ENCODE results near the gene CEBPZOS. TPM values are rescaled to one million over a fixed set of nuclear protein-coding genes. Genes with fewer than 3 reads are reported as not detected.

Gene CEBPZOS
- total RNA-seq, 1 experiment from 2014 or later: 46.8 TPM

DNA sequence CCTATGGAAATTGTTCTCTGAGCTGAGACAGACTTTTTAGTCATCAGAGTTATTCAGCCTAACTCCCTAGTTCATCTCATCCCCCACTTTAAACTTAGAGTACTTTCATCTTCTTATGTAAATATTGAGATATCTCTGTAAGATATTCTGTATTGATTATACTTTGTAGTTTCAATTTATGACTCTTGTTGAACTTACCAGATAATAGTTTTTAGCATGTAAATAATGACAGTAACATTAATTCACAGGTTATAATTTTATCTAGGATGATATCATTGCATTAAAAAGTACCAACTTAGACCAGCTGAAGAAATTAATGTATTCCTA, 24.7 kb upstream of the CEBPZOS start:
- TF ChIP-seq SP1 (IDR thresholded peaks at IDR 0.05; ENCODE audit: low read depth) (no peak), CEBPB (IDR thresholded peaks at IDR 0.05; ENCODE audit: low read depth) (no peak), CBX3 (IDR thresholded peaks at IDR 0.05; ENCODE audit: low read depth) (no peak), POLR2AphosphoS5 (IDR thresholded peaks at IDR 0.05; ENCODE audit: low read depth, low read length) (no peak), EGR1 (IDR thresholded peaks at IDR 0.05; ENCODE audit: low read depth) (no peak), JUND (IDR thresholded peaks at IDR 0.05) (no peak), EZH2phosphoT487 (IDR thresholded peaks at IDR 0.05; ENCODE audit: borderline replicate concordance) (no peak), ZNF274 (IDR thresholded peaks at IDR 0.05; ENCODE audit: low read depth, low read length) (no peak), TCF7L2 (IDR thresholded peaks at IDR 0.05; ENCODE audit: borderline replicate concordance, extremely low read depth, insufficient read depth, insufficient read length) (no peak), ELF1 (IDR thresholded peaks at IDR 0.05; ENCODE audit: borderline replicate concordance, low read depth) (no peak), YY1 (IDR thresholded peaks at IDR 0.05; ENCODE audit: extremely low read depth, insufficient replicate concordance, low read depth, low read length) (no peak), ZFX (IDR thresholded peaks at IDR 0.05) (no peak)
- TF ChIP-seq, protein P1, sequence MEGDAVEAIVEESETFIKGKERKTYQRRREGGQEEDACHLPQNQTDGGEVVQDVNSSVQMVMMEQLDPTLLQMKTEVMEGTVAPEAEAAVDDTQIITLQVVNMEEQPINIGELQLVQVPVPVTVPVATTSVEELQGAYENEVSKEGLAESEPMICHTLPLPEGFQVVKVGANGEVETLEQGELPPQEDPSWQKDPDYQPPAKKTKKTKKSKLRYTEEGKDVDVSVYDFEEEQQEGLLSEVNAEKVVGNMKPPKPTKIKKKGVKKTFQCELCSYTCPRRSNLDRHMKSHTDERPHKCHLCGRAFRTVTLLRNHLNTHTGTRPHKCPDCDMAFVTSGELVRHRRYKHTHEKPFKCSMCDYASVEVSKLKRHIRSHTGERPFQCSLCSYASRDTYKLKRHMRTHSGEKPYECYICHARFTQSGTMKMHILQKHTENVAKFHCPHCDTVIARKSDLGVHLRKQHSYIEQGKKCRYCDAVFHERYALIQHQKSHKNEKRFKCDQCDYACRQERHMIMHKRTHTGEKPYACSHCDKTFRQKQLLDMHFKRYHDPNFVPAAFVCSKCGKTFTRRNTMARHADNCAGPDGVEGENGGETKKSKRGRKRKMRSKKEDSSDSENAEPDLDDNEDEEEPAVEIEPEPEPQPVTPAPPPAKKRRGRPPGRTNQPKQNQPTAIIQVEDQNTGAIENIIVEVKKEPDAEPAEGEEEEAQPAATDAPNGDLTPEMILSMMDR (IDR thresholded peaks at IDR 0.05 in 2 of 3, conservative IDR thresholded peaks at IDR 0.05 in 1 of 3; ENCODE audit: borderline replicate concordance in 1 of 3, insufficient read depth in 1 of 3, low read depth in 2 of 3, low read length in 2 of 3): no peak
- TF ChIP-seq, protein P2, sequence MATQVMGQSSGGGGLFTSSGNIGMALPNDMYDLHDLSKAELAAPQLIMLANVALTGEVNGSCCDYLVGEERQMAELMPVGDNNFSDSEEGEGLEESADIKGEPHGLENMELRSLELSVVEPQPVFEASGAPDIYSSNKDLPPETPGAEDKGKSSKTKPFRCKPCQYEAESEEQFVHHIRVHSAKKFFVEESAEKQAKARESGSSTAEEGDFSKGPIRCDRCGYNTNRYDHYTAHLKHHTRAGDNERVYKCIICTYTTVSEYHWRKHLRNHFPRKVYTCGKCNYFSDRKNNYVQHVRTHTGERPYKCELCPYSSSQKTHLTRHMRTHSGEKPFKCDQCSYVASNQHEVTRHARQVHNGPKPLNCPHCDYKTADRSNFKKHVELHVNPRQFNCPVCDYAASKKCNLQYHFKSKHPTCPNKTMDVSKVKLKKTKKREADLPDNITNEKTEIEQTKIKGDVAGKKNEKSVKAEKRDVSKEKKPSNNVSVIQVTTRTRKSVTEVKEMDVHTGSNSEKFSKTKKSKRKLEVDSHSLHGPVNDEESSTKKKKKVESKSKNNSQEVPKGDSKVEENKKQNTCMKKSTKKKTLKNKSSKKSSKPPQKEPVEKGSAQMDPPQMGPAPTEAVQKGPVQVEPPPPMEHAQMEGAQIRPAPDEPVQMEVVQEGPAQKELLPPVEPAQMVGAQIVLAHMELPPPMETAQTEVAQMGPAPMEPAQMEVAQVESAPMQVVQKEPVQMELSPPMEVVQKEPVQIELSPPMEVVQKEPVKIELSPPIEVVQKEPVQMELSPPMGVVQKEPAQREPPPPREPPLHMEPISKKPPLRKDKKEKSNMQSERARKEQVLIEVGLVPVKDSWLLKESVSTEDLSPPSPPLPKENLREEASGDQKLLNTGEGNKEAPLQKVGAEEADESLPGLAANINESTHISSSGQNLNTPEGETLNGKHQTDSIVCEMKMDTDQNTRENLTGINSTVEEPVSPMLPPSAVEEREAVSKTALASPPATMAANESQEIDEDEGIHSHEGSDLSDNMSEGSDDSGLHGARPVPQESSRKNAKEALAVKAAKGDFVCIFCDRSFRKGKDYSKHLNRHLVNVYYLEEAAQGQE (IDR thresholded peaks at IDR 0.05; ENCODE audit: low read depth): no peak
- TF ChIP-seq, protein P3, sequence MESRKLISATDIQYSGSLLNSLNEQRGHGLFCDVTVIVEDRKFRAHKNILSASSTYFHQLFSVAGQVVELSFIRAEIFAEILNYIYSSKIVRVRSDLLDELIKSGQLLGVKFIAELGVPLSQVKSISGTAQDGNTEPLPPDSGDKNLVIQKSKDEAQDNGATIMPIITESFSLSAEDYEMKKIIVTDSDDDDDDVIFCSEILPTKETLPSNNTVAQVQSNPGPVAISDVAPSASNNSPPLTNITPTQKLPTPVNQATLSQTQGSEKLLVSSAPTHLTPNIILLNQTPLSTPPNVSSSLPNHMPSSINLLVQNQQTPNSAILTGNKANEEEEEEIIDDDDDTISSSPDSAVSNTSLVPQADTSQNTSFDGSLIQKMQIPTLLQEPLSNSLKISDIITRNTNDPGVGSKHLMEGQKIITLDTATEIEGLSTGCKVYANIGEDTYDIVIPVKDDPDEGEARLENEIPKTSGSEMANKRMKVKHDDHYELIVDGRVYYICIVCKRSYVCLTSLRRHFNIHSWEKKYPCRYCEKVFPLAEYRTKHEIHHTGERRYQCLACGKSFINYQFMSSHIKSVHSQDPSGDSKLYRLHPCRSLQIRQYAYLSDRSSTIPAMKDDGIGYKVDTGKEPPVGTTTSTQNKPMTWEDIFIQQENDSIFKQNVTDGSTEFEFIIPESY (IDR thresholded peaks at IDR 0.05; ENCODE audit: extremely low read depth, insufficient replicate concordance, low read length): no peak
- intact Hi-C loops (cut with micrococcal nuclease): no loop called here
- no peak for DNase-seq (ENCODE audit: low read depth, low spot score)
- H3K36me3 ChIP-seq (ENCODE audit: control insufficient read depth in 1 of 2, insufficient read depth in 2 of 2, low read length in 2 of 2): no peaks in the 10 kb centered on the region
- H2AFZ ChIP-seq (ENCODE audit: low read depth, low read length, poor library complexity, severe bottlenecking): no peak overlapping the region
- H3K27me3 ChIP-seq (ENCODE audit: insufficient read depth, low read length): no peaks in the 10 kb centered on the region
- H3K79me2 ChIP-seq (ENCODE audit: insufficient read depth, low read length): no peaks in the 10 kb centered on the region
- ChIA-PET POLR2A (no interaction called here), RAD21 (ENCODE audit: low non-redundant PET in 1 of 2, low total read pairs in 2 of 2, uncharacterized antibody in 2 of 2, unreplicated experiment in 2 of 2) (no interaction called here), CTCF (interaction anchor here (0.5 kb wide), 1 partner anchor 133 kb away, joined by 3 read pairs; no protein-coding TSS in a partner anchor)
- peaks cover 0 to 7% of the 10 kb centered on the region in 2 experiments; a peak in 3 of 4 replicates for H3K4me1 ChIP-seq (ENCODE audit: control insufficient read depth in 1 of 2, insufficient read depth in 2 of 2, low read length in 2 of 2)
- H3K9me3 ChIP-seq (ENCODE audit: control insufficient read depth in 1 of 2, insufficient read depth in 1 of 2, low read depth in 1 of 2, low read length in 2 of 2): no peaks in the 10 kb centered on the region
- ATAC-seq: no peak
- no peaks in the 10 kb centered on the region for H4K20me1 ChIP-seq (ENCODE audit: insufficient read depth)
- H3K4me3 ChIP-seq (replicated peaks in 1 of 2; ENCODE audit: low read depth in 1 of 2, low read length in 2 of 2): no peak overlapping the region
- H3K9me2 ChIP-seq (ENCODE audit: insufficient read depth): no peaks in the 10 kb centered on the region
- no peak overlapping the region for H3K4me2 ChIP-seq (ENCODE audit: low read length)
- H3K27ac ChIP-seq (ENCODE audit: low read depth, low read length): no peak overlapping the region
- no TSS peak for BruUV-seq (replicated peaks)
- H3K9ac ChIP-seq (ENCODE audit: low read length): no peak overlapping the region
